HT1080 (cell line): ENCODE results near the gene HS6ST2. TPM values are rescaled to one million over a fixed set of nuclear protein-coding genes. Genes with fewer than 3 reads are reported as not detected.

Source experiments
- small RNA-seq: library from RNA; depleted of rRNA; stranded (forward); fragments of <200 nt; gene quantifications from one replicate; pipeline ENCODE3, GENCODE V24; 2014
- total RNA-seq: library from RNA; depleted of rRNA; stranded (reverse); fragments of >200 nt; shearing (Covaris generic); gene quantifications from 2 replicates; pipeline ENCODE4 v1.2.3, GENCODE V29; 2014; rRNA removed

Gene HS6ST2
- total RNA-seq, 1 experiment from 2014 or later: 0.71 TPM

Small RNAs within 50 kb of the gene (small RNA-seq; reads per million reads assigned to genes)
- gene RNU6-98P: 0.07 reads per million
- not detected for gene Z82205.1

Other genes starting within 250 kb of the HS6ST2 start
- gene USP26, start 138.5 kb upstream of the HS6ST2 start, total RNA-seq: 19.4 and 20.9 TPM in 2 replicates